Stimulated activated CD4-positive, alpha-beta T cell treated with anti-CD3 and anti-CD28 coated beads, Interleukin-1b, Interleukin-23, amount 100 ng/mL, for 24 hours (primary cell): Measurements from ENCODE around the gene COL16A1.
A peak's percentile ranks its signal among the peaks of the same experiment; 100 is the strongest.

ENCODE experiments used
- DNase-seq, 4 experiments: peaks; one replicate each; pipeline ENCODE4 v3.0.0-alpha.2; 2020; ENCODE audit warnings: low read depth in 4 of 4, low spot score in 1 of 4

The COL16A1 gene

DNA sequence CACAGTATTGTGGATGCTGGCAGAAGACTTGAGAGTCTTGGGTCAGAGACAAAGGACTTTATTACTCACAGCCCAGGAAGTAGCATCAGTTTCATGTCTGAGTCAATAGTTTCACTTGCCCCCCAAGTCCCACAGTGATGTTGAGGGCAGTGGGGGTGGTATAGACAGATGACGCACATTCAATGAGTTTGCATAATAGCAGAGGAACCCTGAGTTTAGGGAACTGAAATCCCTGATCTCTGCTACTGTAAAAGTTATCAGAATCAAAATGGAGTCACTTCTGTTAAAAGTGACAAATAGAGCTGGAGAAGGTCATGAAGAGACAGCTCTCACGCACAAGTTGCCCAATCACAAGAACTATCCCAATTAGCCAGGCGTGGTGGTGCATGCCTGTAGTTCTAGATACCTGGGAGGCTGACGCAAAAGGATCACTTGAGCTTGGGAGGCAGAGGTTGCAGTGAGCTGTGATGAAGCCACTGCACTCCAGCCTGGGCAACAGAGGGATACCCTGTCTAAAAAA is 97.8 kb downstream of the COL16A1 start:
- peak in 1 of 4 experiments; percentile 30 for DNase-seq
